Raji (cell line): Measurements from ENCODE around the gene MED16.

Experiments
- POLR2A ChIP-seq: IDR thresholded peaks from 2 replicates; pipeline ENCODE4 v1.6.1; 2011; ENCODE audit warnings: low read depth, low read length, control low read depth; ENCODE audit not compliant: insufficient read depth

MED16 gene

GRCh38 chr19:873084-873483 lies 19.9 kb downstream of the MED16 start:
- no peak for TF ChIP-seq POLR2A

- no peak for TF ChIP-seq POLR2A
These were observed 20.6 kb downstream of the MED16 start for GRCh38 chr19:872266-872951.

- TF ChIP-seq POLR2A = no peak
These were observed 21.3 kb downstream of the MED16 start for GRCh38 chr19:871446-872265.

- no peak for TF ChIP-seq POLR2A
These were observed 22.0 kb downstream of the MED16 start for GRCh38 chr19:870963-871401.

GRCh38 chr19:870314-870713 lies 22.7 kb downstream of the MED16 start:
- no peak for TF ChIP-seq POLR2A

- TF ChIP-seq POLR2A = no peak
These were observed 23.5 kb downstream of the MED16 start for GRCh38 chr19:869245-870177.

- TF ChIP-seq POLR2A = no peak
These were observed 24.3 kb downstream of the MED16 start for GRCh38 chr19:868458-869244.

- no peak for TF ChIP-seq POLR2A
These were observed 25.0 kb downstream of the MED16 start for GRCh38 chr19:867855-868457.

- TF ChIP-seq POLR2A = no peak
These were observed 25.6 kb downstream of the MED16 start for GRCh38 chr19:867301-867793.

GRCh38 chr19:866769-867300 lies 26.2 kb downstream of the MED16 start:
- no peak for TF ChIP-seq POLR2A

- TF ChIP-seq POLR2A = no peak
These were observed 29.7 kb downstream of the MED16 start for GRCh38 chr19:863315-863620.

- TF ChIP-seq POLR2A = no peak
These were observed 30.2 kb downstream of the MED16 start for GRCh38 chr19:862581-863314.

- no peak for TF ChIP-seq POLR2A
These were observed 31.0 kb downstream of the MED16 start for GRCh38 chr19:861756-862580.
